Neural cell (in vitro differentiated cells): ENCODE results near the gene ZSCAN2.

Experiments used
- POLR2AphosphoS5 ChIP-seq: IDR thresholded peaks from 2 replicates; pipeline ENCODE4 v1.6.1; 2012
- TAF1 ChIP-seq: IDR thresholded peaks from 2 replicates; pipeline ENCODE4 v1.6.1; 2012; ENCODE audit warnings: low read depth
- TF ChIP-seq, protein P1 (sequence below): fragments of 450-650 bp; IDR thresholded peaks from 2 replicates; pipeline ENCODE4 v1.5.1; 2014; ENCODE audit warnings: antibody characterized with exemption, mild to moderate bottlenecking, moderate library complexity; ENCODE audit not compliant: poor library complexity, severe bottlenecking
- TF ChIP-seq, protein P2 (sequence below): IDR thresholded peaks from 2 replicates; pipeline ENCODE4 v1.6.1; 2012; ENCODE audit warnings: borderline replicate concordance

DNA sequence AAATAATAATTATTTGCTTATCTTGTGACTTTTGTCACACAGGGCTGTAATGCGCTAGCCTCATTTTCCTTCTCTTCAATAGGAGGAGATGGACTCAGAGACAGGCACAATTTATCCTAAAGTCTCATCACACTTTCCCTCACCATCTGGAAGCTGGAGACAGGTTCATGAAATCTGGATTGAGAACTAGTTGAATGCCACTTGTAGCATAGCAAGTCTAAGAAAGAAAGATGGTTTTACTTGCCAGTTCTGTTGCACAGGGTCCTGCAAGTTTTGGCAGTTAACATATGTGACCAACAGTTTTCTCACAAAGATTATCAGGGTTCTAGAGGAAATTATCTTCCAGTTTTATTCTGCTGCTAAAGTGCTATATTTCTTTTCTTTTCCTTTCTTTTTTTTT is 9.0 kb upstream of the ZSCAN2 start:
- TF ChIP-seq POLR2AphosphoS5 (no peak), TAF1 (no peak)
- TF ChIP-seq, protein P1, sequence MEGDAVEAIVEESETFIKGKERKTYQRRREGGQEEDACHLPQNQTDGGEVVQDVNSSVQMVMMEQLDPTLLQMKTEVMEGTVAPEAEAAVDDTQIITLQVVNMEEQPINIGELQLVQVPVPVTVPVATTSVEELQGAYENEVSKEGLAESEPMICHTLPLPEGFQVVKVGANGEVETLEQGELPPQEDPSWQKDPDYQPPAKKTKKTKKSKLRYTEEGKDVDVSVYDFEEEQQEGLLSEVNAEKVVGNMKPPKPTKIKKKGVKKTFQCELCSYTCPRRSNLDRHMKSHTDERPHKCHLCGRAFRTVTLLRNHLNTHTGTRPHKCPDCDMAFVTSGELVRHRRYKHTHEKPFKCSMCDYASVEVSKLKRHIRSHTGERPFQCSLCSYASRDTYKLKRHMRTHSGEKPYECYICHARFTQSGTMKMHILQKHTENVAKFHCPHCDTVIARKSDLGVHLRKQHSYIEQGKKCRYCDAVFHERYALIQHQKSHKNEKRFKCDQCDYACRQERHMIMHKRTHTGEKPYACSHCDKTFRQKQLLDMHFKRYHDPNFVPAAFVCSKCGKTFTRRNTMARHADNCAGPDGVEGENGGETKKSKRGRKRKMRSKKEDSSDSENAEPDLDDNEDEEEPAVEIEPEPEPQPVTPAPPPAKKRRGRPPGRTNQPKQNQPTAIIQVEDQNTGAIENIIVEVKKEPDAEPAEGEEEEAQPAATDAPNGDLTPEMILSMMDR = no peak
- TF ChIP-seq, protein P2, sequence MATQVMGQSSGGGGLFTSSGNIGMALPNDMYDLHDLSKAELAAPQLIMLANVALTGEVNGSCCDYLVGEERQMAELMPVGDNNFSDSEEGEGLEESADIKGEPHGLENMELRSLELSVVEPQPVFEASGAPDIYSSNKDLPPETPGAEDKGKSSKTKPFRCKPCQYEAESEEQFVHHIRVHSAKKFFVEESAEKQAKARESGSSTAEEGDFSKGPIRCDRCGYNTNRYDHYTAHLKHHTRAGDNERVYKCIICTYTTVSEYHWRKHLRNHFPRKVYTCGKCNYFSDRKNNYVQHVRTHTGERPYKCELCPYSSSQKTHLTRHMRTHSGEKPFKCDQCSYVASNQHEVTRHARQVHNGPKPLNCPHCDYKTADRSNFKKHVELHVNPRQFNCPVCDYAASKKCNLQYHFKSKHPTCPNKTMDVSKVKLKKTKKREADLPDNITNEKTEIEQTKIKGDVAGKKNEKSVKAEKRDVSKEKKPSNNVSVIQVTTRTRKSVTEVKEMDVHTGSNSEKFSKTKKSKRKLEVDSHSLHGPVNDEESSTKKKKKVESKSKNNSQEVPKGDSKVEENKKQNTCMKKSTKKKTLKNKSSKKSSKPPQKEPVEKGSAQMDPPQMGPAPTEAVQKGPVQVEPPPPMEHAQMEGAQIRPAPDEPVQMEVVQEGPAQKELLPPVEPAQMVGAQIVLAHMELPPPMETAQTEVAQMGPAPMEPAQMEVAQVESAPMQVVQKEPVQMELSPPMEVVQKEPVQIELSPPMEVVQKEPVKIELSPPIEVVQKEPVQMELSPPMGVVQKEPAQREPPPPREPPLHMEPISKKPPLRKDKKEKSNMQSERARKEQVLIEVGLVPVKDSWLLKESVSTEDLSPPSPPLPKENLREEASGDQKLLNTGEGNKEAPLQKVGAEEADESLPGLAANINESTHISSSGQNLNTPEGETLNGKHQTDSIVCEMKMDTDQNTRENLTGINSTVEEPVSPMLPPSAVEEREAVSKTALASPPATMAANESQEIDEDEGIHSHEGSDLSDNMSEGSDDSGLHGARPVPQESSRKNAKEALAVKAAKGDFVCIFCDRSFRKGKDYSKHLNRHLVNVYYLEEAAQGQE = no peak
